OCI-LY1 (cell line): Measurements from ENCODE around the gene C18orf63.

Experiments used
- CTCF ChIP-seq: fragments of 200-600 bp; sonication (generic), shearing (Covaris generic); IDR thresholded peaks from 2 replicates; pipeline ENCODE4 v1.5.1; 2017; ENCODE audit warnings: mild to moderate bottlenecking, antibody characterized with exemption, low read length, moderate library complexity, mixed read lengths
- EZH2 ChIP-seq: fragments of 200-600 bp; sonication (generic), shearing (Covaris generic); IDR thresholded peaks from 2 replicates; pipeline ENCODE4 v1.8.0; 2017; ENCODE audit warnings: borderline replicate concordance, mixed run types, mild to moderate bottlenecking, antibody characterized with exemption, low read length, moderate library complexity, mixed read lengths

DNA sequence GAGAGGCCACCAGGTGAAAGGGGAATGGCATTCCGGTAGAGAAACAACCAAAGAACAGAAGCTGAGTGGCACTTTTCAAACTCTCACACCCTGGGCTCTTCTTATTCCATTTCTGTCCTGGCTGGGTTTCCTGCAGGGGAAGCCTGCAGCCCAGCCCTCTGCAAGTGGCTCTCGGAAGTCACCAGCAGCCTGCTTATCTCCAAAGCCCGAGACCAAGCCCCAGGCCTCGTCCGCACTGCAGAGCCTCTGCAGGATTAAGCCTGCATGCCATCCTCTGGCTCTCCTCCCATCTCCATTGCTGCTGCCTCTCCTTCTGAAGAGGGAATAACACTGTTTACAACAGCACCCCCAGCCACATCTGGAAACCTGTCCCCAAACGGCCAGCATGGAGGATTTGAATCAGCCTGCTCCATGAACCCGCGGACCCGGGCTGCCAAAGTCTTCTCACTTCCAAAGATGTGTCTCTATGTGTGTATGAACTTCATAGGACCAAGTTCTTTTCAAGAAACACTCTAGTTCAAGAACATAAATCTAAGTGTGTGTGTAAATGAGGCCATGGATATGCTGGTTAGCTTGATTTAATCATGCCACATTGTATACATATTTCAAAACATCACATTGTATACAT is 87.3 kb downstream of the C18orf63 start:
- TF ChIP-seq EZH2 (no peak), CTCF (no peak)
